ENCODE data around the gene YIPF2.

DNA sequence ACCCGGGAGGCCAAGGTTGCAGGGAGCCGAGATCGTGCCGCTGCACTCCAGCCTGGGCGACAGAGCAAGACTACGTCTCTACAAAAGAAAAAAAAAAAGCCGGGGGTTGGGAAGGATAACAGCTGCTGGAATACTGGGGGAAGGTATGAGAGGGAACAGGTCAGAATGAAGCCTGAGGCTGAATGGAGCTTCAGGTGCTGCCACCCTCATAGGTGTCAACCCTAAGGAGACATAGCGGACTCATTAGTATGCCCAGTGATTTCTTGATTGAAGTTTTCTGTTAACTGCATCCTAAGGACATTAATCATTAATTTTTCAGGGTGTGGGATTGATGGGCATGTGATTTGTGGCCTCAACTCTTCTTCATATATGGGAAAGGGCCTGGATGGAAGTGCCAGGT, 38.4 kb upstream of the YIPF2 start:
- TF ChIP-seq, protein P1, sequence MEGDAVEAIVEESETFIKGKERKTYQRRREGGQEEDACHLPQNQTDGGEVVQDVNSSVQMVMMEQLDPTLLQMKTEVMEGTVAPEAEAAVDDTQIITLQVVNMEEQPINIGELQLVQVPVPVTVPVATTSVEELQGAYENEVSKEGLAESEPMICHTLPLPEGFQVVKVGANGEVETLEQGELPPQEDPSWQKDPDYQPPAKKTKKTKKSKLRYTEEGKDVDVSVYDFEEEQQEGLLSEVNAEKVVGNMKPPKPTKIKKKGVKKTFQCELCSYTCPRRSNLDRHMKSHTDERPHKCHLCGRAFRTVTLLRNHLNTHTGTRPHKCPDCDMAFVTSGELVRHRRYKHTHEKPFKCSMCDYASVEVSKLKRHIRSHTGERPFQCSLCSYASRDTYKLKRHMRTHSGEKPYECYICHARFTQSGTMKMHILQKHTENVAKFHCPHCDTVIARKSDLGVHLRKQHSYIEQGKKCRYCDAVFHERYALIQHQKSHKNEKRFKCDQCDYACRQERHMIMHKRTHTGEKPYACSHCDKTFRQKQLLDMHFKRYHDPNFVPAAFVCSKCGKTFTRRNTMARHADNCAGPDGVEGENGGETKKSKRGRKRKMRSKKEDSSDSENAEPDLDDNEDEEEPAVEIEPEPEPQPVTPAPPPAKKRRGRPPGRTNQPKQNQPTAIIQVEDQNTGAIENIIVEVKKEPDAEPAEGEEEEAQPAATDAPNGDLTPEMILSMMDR (IDR thresholded peaks at IDR 0.05 in 4 of 5, conservative IDR thresholded peaks at IDR 0.05 in 1 of 5): no peak
- no peak for TF ChIP-seq POLR2A (IDR thresholded peaks at IDR 0.05)
